Measurements from ENCODE around the gene ST6GAL2. TPM values are rescaled to one million over a fixed set of nuclear protein-coding genes. Genes with fewer than 3 reads are reported as not detected.

The ST6GAL2 gene
- total RNA-seq, 2 donors from 2014 or later = 0.52 TPM; not detected in 1

- TF ChIP-seq, protein P1, sequence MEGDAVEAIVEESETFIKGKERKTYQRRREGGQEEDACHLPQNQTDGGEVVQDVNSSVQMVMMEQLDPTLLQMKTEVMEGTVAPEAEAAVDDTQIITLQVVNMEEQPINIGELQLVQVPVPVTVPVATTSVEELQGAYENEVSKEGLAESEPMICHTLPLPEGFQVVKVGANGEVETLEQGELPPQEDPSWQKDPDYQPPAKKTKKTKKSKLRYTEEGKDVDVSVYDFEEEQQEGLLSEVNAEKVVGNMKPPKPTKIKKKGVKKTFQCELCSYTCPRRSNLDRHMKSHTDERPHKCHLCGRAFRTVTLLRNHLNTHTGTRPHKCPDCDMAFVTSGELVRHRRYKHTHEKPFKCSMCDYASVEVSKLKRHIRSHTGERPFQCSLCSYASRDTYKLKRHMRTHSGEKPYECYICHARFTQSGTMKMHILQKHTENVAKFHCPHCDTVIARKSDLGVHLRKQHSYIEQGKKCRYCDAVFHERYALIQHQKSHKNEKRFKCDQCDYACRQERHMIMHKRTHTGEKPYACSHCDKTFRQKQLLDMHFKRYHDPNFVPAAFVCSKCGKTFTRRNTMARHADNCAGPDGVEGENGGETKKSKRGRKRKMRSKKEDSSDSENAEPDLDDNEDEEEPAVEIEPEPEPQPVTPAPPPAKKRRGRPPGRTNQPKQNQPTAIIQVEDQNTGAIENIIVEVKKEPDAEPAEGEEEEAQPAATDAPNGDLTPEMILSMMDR (IDR thresholded peaks at IDR 0.05) = no peak
- TF ChIP-seq POLR2A (IDR thresholded peaks at IDR 0.05) = no peak
- H3K9me3 ChIP-seq = no peaks in the 10 kb centered on the region
- ATAC-seq (no peak), DNase-seq (no peak)
- H3K4me3 ChIP-seq = no peak overlapping the region
- WGBS, 2 donors = 52 to 67% methylated on average over 2 of the region's 2 CpGs
- intact Hi-C loops (cut with DNase I) = no loop called here
- H3K36me3 ChIP-seq (replicated peaks in 1 of 2; ENCODE audit: insufficient read depth in 1 of 2, low read depth in 2 of 2) = no peaks in the 10 kb centered on the region
- H3K27me3 ChIP-seq = no peaks in the 10 kb centered on the region
- H3K4me1 ChIP-seq = no peaks in the 10 kb centered on the region
- no peak overlapping the region for H3K27ac ChIP-seq
Observed at GRCh38 chr2:106805716-106806115, 80.3 kb downstream of the ST6GAL2 start.

GRCh38 chr2:106804161-106804560, 81.8 kb downstream of the ST6GAL2 start:
- H3K4me1 ChIP-seq = no peaks in the 10 kb centered on the region
- H3K36me3 ChIP-seq (replicated peaks in 1 of 2; ENCODE audit: insufficient read depth in 1 of 2, low read depth in 2 of 2) = no peaks in the 10 kb centered on the region
- no peaks in the 10 kb centered on the region for H3K27me3 ChIP-seq
- no peaks in the 10 kb centered on the region for H3K9me3 ChIP-seq
- intact Hi-C loops (cut with DNase I) = no loop called here
- no peak overlapping the region for H3K27ac ChIP-seq
- 58 to 59% methylated on average over 1 of the region's 1 CpG for WGBS, 2 donors
- ATAC-seq (no peak), DNase-seq (no peak)
- no peak overlapping the region for H3K4me3 ChIP-seq
- TF ChIP-seq, protein P1 (IDR thresholded peaks at IDR 0.05) = no peak
- TF ChIP-seq POLR2A (IDR thresholded peaks at IDR 0.05) = no peak

- H3K27me3 ChIP-seq = no peaks in the 10 kb centered on the region
- H3K4me1 ChIP-seq = no peaks in the 10 kb centered on the region
- no peak for TF ChIP-seq POLR2A (IDR thresholded peaks at IDR 0.05)
- TF ChIP-seq, protein P1 (IDR thresholded peaks at IDR 0.05) = no peak
- H3K9me3 ChIP-seq = no peaks in the 10 kb centered on the region
- H3K27ac ChIP-seq = no peak overlapping the region
- ATAC-seq (no peak), DNase-seq (no peak)
- 72 to 82% methylated on average over 10 of the region's 10 CpGs for WGBS, 2 donors
- no peak overlapping the region for H3K4me3 ChIP-seq
- intact Hi-C loops (cut with DNase I) = no loop called here
- H3K36me3 ChIP-seq (replicated peaks in 1 of 2; ENCODE audit: insufficient read depth in 1 of 2, low read depth in 2 of 2) = no peaks in the 10 kb centered on the region
Observed at GRCh38 chr2:106800976-106801655, 84.9 kb downstream of the ST6GAL2 start.

- no peak for ATAC-seq
- Histone ChIP-seq H3K27ac (no peak overlapping the region), H3K4me3 (no peak overlapping the region), H3K36me3 (replicated peaks in 1 of 2; ENCODE audit: insufficient read depth in 1 of 2, low read depth in 2 of 2) (no peaks in the 10 kb centered on the region), H3K9me3 (no peaks in the 10 kb centered on the region), H3K4me1 (no peaks in the 10 kb centered on the region), H3K27me3 (no peaks in the 10 kb centered on the region)
- 90 to 91% methylated on average over 4 of the region's 4 CpGs for WGBS, 2 donors
- TF ChIP-seq, protein P1 (IDR thresholded peaks at IDR 0.05) = no peak
- no peak for TF ChIP-seq POLR2A (IDR thresholded peaks at IDR 0.05)
- DNase-seq = no peak
- intact Hi-C loops (cut with DNase I) = no loop called here
Observed at GRCh38 chr2:106800180-106800579, 85.8 kb downstream of the ST6GAL2 start.

Data from body of pancreas (tissue), 4 donors.